Hepatocyte (in vitro differentiated cells): ENCODE data around the gene RPN2. TPM values are rescaled to one million over a fixed set of nuclear protein-coding genes. Genes with fewer than 3 reads are reported as not detected.

Experiments
- DNase-seq: peaks from one replicate; pipeline ENCODE4 v3.0.0-alpha.2; 2016; ENCODE audit warnings: low spot score
- H2AFZ ChIP-seq: fragments of 200-600 bp; sonication (generic); 2 replicates; pipeline ENCODE4 v1.6.0; 2016; ENCODE audit warnings: antibody characterized with exemption, mild to moderate bottlenecking
- H3K27ac ChIP-seq: fragments of 200-600 bp; sonication (generic); 2 replicates; pipeline ENCODE4 v1.5.1; 2016; ENCODE audit warnings: mild to moderate bottlenecking
- H3K27me3 ChIP-seq: fragments of 200-600 bp; sonication (generic); 2 replicates; pipeline ENCODE4 v1.6.1; 2016
- H3K36me3 ChIP-seq: fragments of 200-600 bp; sonication (generic); replicated peaks from 2 replicates; pipeline ENCODE4 v1.5.1; 2016; ENCODE audit warnings: low read depth; ENCODE audit not compliant: insufficient read depth
- H3K4me1 ChIP-seq: fragments of 200-600 bp; sonication (generic); 2 replicates; pipeline ENCODE4 v1.5.1; 2016; ENCODE audit warnings: mild to moderate bottlenecking, moderate library complexity; ENCODE audit not compliant: insufficient read depth
- H3K4me2 ChIP-seq: fragments of 200-600 bp; sonication (generic); 2 replicates; pipeline ENCODE4 v1.6.0; 2016
- H3K4me3 ChIP-seq: fragments of 200-600 bp; sonication (generic); 2 replicates; pipeline ENCODE4 v1.5.1; 2016; ENCODE audit warnings: mild to moderate bottlenecking
- H3K79me2 ChIP-seq: fragments of 200-600 bp; sonication (generic); 2 replicates; pipeline ENCODE4 v1.6.0; 2017; ENCODE audit warnings: mild to moderate bottlenecking
- H3K9me2 ChIP-seq: fragments of 200-600 bp; sonication (generic); replicated peaks from 2 replicates; pipeline ENCODE4 v1.6.0; 2017; ENCODE audit warnings: mild to moderate bottlenecking; ENCODE audit not compliant: insufficient read depth
- H3K9me3 ChIP-seq: fragments of 200-600 bp; sonication (generic); 2 replicates; pipeline ENCODE4 v1.5.1; 2016; ENCODE audit warnings: low read depth, mild to moderate bottlenecking
- H4K20me1 ChIP-seq: fragments of 200-600 bp; sonication (generic); 2 replicates; pipeline ENCODE4 v1.6.0; 2016; ENCODE audit warnings: mild to moderate bottlenecking; ENCODE audit not compliant: insufficient read depth, poor library complexity, severe bottlenecking
- CTCF ChIP-seq: fragments of 200-600 bp; sonication (generic); IDR thresholded peaks from 2 replicates; pipeline ENCODE4 v1.5.1; 2016; ENCODE audit warnings: antibody characterized with exemption, mild to moderate bottlenecking; ENCODE audit not compliant: poor library complexity
- EZH2 ChIP-seq: fragments of 200-600 bp; sonication (generic); IDR thresholded peaks from 2 replicates; pipeline ENCODE4 v1.6.1; 2016; ENCODE audit warnings: antibody characterized with exemption, mild to moderate bottlenecking, borderline replicate concordance
- EZH2phosphoT487 ChIP-seq: fragments of 200-600 bp; sonication (generic); IDR thresholded peaks from one replicate; pipeline ENCODE4 v1.6.1; 2018; ENCODE audit warnings: antibody characterized with exemption, mild to moderate bottlenecking, low read depth, moderate library complexity; ENCODE audit not compliant: unreplicated experiment, severe bottlenecking
- WGBS: methylation state at CpG from one replicate; pipeline ENCODE4 v1.1.6; 2016; ENCODE audit warnings: low lambda C conversion rate; ENCODE audit errors: missing lambda C conversion rate; 5-methylcytosine and 5-hydroxymethylcytosine counted together
- polyA plus RNA-seq: library from polyadenylated mRNA; unstranded; fragments of >200 nt; fragmentation: Nextera tagmentation; extraction: Ambion mirVana; gene quantifications from 2 replicates; pipeline ENCODE4 v1.2.1, GENCODE V29; 2016
- total RNA-seq: library from RNA; depleted of rRNA; stranded (reverse); fragments of >200 nt; gene quantifications from 2 replicates; pipeline ENCODE4 v1.2.3, GENCODE V29; 2014

RPN2 gene
- total and polyA plus RNA-seq, 2 experiments from 2014 or later = 325 to 350 TPM

- Histone ChIP-seq H3K79me2 (no peaks in the 10 kb centered on the region), H3K4me1 (no peaks in the 10 kb centered on the region), H3K4me3 (no peak overlapping the region), H2AFZ (no peak overlapping the region), H3K4me2 (no peak overlapping the region), H3K36me3 (no peaks in the 10 kb centered on the region), H3K27ac (no peak overlapping the region), H4K20me1 (no peaks in the 10 kb centered on the region), H3K9me2 (no peaks in the 10 kb centered on the region), H3K27me3 (no peaks in the 10 kb centered on the region), H3K9me3 (no peaks in the 10 kb centered on the region)
- TF ChIP-seq EZH2 (no peak), CTCF (no peak), EZH2phosphoT487 (no peak)
- no peak for DNase-seq
- 95% methylated on average over 11 of the region's 11 CpGs for WGBS
These were observed 77.2 kb downstream of the RPN2 start for GRCh38 chr20:37256286-37256685.

GRCh38 chr20:37257530-37257929, 78.4 kb downstream of the RPN2 start:
- Histone ChIP-seq H3K27ac (no peak overlapping the region), H3K4me1 (no peaks in the 10 kb centered on the region), H3K27me3 (no peaks in the 10 kb centered on the region), H2AFZ (no peak overlapping the region), H3K79me2 (no peaks in the 10 kb centered on the region), H3K4me2 (no peak overlapping the region), H3K36me3 (no peaks in the 10 kb centered on the region), H3K9me2 (no peaks in the 10 kb centered on the region), H4K20me1 (no peaks in the 10 kb centered on the region), H3K4me3 (no peak overlapping the region), H3K9me3 (no peaks in the 10 kb centered on the region)
- no peak for TF ChIP-seq EZH2phosphoT487
- TF ChIP-seq EZH2 = no peak
- TF ChIP-seq CTCF = no peak
- no peak for DNase-seq
- WGBS = 70% methylated on average over 2 of the region's 2 CpGs

GRCh38 chr20:37257988-37258387, 78.9 kb downstream of the RPN2 start:
- Histone ChIP-seq H3K36me3 (no peaks in the 10 kb centered on the region), H3K27me3 (no peaks in the 10 kb centered on the region), H3K4me2 (no peak overlapping the region), H4K20me1 (no peaks in the 10 kb centered on the region), H3K79me2 (no peaks in the 10 kb centered on the region), H2AFZ (no peak overlapping the region), H3K9me2 (no peaks in the 10 kb centered on the region), H3K4me1 (no peaks in the 10 kb centered on the region), H3K4me3 (no peak overlapping the region), H3K27ac (no peak overlapping the region), H3K9me3 (no peaks in the 10 kb centered on the region)
- WGBS = 65% methylated on average over 9 of the region's 9 CpGs
- DNase-seq = no peak
- TF ChIP-seq EZH2phosphoT487 = no peak
- TF ChIP-seq CTCF = no peak
- no peak for TF ChIP-seq EZH2

- H3K9me2 ChIP-seq = no peaks in the 10 kb centered on the region
These were observed 79.9 kb downstream of the RPN2 start for GRCh38 chr20:37259031-37259430.

More at GRCh38 chr20:37259031-37259430, 79.9 kb downstream of the RPN2 start:
- H3K27me3 ChIP-seq = no peaks in the 10 kb centered on the region
- WGBS = 68% methylated on average over 11 of the region's 11 CpGs
- no peaks in the 10 kb centered on the region for H3K79me2 ChIP-seq
- no peak for TF ChIP-seq EZH2phosphoT487
- no peak overlapping the region for H2AFZ ChIP-seq
- no peaks in the 10 kb centered on the region for H3K4me1 ChIP-seq
- no peaks in the 10 kb centered on the region for H3K9me3 ChIP-seq
- no peak overlapping the region for H3K4me2 ChIP-seq
- H3K27ac ChIP-seq = no peak overlapping the region
- H3K36me3 ChIP-seq = no peaks in the 10 kb centered on the region
- DNase-seq = no peak
- H4K20me1 ChIP-seq = no peaks in the 10 kb centered on the region
- H3K4me3 ChIP-seq = no peak overlapping the region
